HG02798 (cell line): ENCODE results near the gene MAFB.

Experiments used
- ATAC-seq: cut with Tn5 transposase; IDR thresholded peaks from one replicate; pipeline ENCODE4 v1.9.1; 2021; ENCODE audit warnings: mild to moderate bottlenecking; ENCODE audit not compliant: unreplicated experiment, poor library complexity

The MAFB gene

GRCh38 chr20:40663991-40664880, 24.8 kb downstream of the MAFB start:
- ATAC-seq: no peak

GRCh38 chr20:40663304-40663790, 25.7 kb downstream of the MAFB start:
- ATAC-seq: no peak

- ATAC-seq: no peak
These were observed 29.5 kb downstream of the MAFB start for GRCh38 chr20:40659567-40659966.

GRCh38 chr20:40658509-40658908, 30.5 kb downstream of the MAFB start:
- no peak for ATAC-seq

GRCh38 chr20:40657526-40657925, 31.5 kb downstream of the MAFB start:
- ATAC-seq: no peak

GRCh38 chr20:40655451-40655850, 33.6 kb downstream of the MAFB start:
- ATAC-seq: no peak

- ATAC-seq: no peak
These were observed 34.2 kb downstream of the MAFB start for GRCh38 chr20:40654876-40655275.

GRCh38 chr20:40652441-40652987, 36.5 kb downstream of the MAFB start:
- ATAC-seq: no peak

GRCh38 chr20:40651151-40651550, 37.9 kb downstream of the MAFB start:
- no peak for ATAC-seq

GRCh38 chr20:40650707-40651106, 38.3 kb downstream of the MAFB start:
- ATAC-seq: no peak

- no peak for ATAC-seq
These were observed 40.6 kb downstream of the MAFB start for GRCh38 chr20:40648210-40649072.

GRCh38 chr20:40646813-40647212, 42.2 kb downstream of the MAFB start:
- ATAC-seq: no peak

GRCh38 chr20:40646361-40646760, 42.7 kb downstream of the MAFB start:
- ATAC-seq: no peak

- no peak for ATAC-seq
These were observed 44.2 kb downstream of the MAFB start for GRCh38 chr20:40644863-40645262.

GRCh38 chr20:40643891-40644290, 45.1 kb downstream of the MAFB start:
- ATAC-seq: no peak

- no peak for ATAC-seq
These were observed 47.2 kb downstream of the MAFB start for GRCh38 chr20:40641809-40642208.

GRCh38 chr20:40641202-40641601, 47.8 kb downstream of the MAFB start:
- no peak for ATAC-seq

GRCh38 chr20:40640667-40641066, 48.4 kb downstream of the MAFB start:
- no peak for ATAC-seq

- no peak for ATAC-seq
These were observed 49.2 kb downstream of the MAFB start for GRCh38 chr20:40639676-40640355.

GRCh38 chr20:40639132-40639531, 49.9 kb downstream of the MAFB start:
- no peak for ATAC-seq
